Neural cell (in vitro differentiated cells): ENCODE measurements around the gene RAPGEF3. TPM values are rescaled to one million over a fixed set of nuclear protein-coding genes. Genes with fewer than 3 reads are reported as not detected.

ENCODE experiments used
- H2AFZ ChIP-seq: fragments of 200-600, 300-800 bp; sonication (generic), shearing (Covaris generic); 2 replicates; pipeline ENCODE4 v1.6.0; 2014; ENCODE audit warnings: low read depth, mild to moderate bottlenecking, antibody characterized with exemption, low read length, moderate library complexity
- H3F3A ChIP-seq: fragments of 200-600 bp; shearing (Covaris generic); 2 replicates; pipeline ENCODE4 v1.6.1; 2016; ENCODE audit warnings: mild to moderate bottlenecking, moderate library complexity, mixed read lengths, antibody characterized with exemption, low read length; ENCODE audit not compliant: insufficient read depth, poor library complexity, severe bottlenecking
- H3K27ac ChIP-seq: fragments of 200-600, 300-800 bp; sonication (generic), shearing (Covaris generic); 2 replicates; pipeline ENCODE4 v1.5.1; 2014; ENCODE audit warnings: mild to moderate bottlenecking, low read length, moderate library complexity
- H3K27me3 ChIP-seq: fragments of 300-800, 200-600 bp; sonication (generic), shearing (Covaris generic); 2 replicates; pipeline ENCODE4 v1.6.0; 2014; ENCODE audit warnings: mild to moderate bottlenecking, low read depth, low read length, moderate library complexity; ENCODE audit not compliant: insufficient read depth
- H3K36me3 ChIP-seq: fragments of 300-800, 200-600 bp; sonication (generic), shearing (Covaris generic); 2 replicates; pipeline ENCODE4 v1.5.1; 2014; ENCODE audit warnings: mild to moderate bottlenecking, antibody characterized with exemption, low read length, moderate library complexity; ENCODE audit not compliant: insufficient read depth
- H3K4me2 ChIP-seq: fragments of 300-800, 200-600 bp; sonication (generic), shearing (Covaris generic); 2 replicates; pipeline ENCODE4 v1.6.0; 2014; ENCODE audit warnings: mild to moderate bottlenecking, low read length
- H3K4me3 ChIP-seq: fragments of 300-800, 200-600 bp; sonication (generic), shearing (Covaris generic); 2 replicates; pipeline ENCODE4 v1.5.1; 2014; ENCODE audit warnings: mild to moderate bottlenecking, low read length, moderate library complexity
- H3K79me2 ChIP-seq: fragments of 200-600 bp; shearing (Covaris generic); replicated peaks from 2 replicates; pipeline ENCODE4 v1.6.0; 2014; ENCODE audit warnings: mild to moderate bottlenecking, low read length, moderate library complexity; ENCODE audit not compliant: insufficient read depth
- H3K9ac ChIP-seq: fragments of 300-800, 200-600 bp; sonication (generic), shearing (Covaris generic); 2 replicates; pipeline ENCODE4 v1.6.1; 2016; ENCODE audit warnings: mild to moderate bottlenecking, low read length, mixed read lengths
- H3K9me2 ChIP-seq: fragments of 200-600 bp; shearing (Covaris generic); 2 replicates; pipeline ENCODE4 v1.6.1; 2016; ENCODE audit warnings: mild to moderate bottlenecking, low read length, mixed read lengths; ENCODE audit not compliant: insufficient read depth
- H3K9me3 ChIP-seq: fragments of 200-600, 300-800 bp; sonication (generic), shearing (Covaris generic); 2 replicates; pipeline ENCODE4 v1.6.1; 2016; ENCODE audit warnings: mild to moderate bottlenecking, mixed run types, low read length, moderate library complexity, mixed read lengths
- H4K20me1 ChIP-seq: fragments of 200-600 bp; shearing (Covaris generic); 2 replicates; pipeline ENCODE4 v1.6.1; 2016; ENCODE audit warnings: mild to moderate bottlenecking, mixed run types; ENCODE audit not compliant: insufficient read depth
- CTCF ChIP-seq: fragments of 450-650 bp; IDR thresholded peaks from 2 replicates; pipeline ENCODE4 v1.5.1; 2014; ENCODE audit warnings: antibody characterized with exemption, mild to moderate bottlenecking, moderate library complexity; ENCODE audit not compliant: poor library complexity, severe bottlenecking
- EP300 ChIP-seq: fragments of 450-650 bp; conservative IDR thresholded peaks from 2 replicates; pipeline ENCODE4 v1.6.1; 2014; ENCODE audit warnings: antibody characterized with exemption, mild to moderate bottlenecking, moderate library complexity; ENCODE audit not compliant: poor library complexity, severe bottlenecking
- EZH2 ChIP-seq: fragments of 200-600, 300-800 bp; shearing (Covaris generic), sonication (generic); IDR thresholded peaks from 2 replicates; pipeline ENCODE4 v1.6.1; 2014; ENCODE audit warnings: antibody characterized with exemption, low read length, borderline replicate concordance, mild to moderate bottlenecking; ENCODE audit not compliant: insufficient read depth, poor library complexity, severe bottlenecking
- MXI1 ChIP-seq: fragments of 450-650 bp; conservative IDR thresholded peaks from 2 replicates; pipeline ENCODE4 v1.6.1; 2014; ENCODE audit warnings: antibody characterized with exemption, mild to moderate bottlenecking; ENCODE audit not compliant: poor library complexity, severe bottlenecking
- POLR2AphosphoS5 ChIP-seq: IDR thresholded peaks from 2 replicates; pipeline ENCODE4 v1.6.1; 2012
- RAD21 ChIP-seq: fragments of 450-650 bp; conservative IDR thresholded peaks from 2 replicates; pipeline ENCODE4 v1.6.1; 2014; ENCODE audit warnings: antibody characterized with exemption, mild to moderate bottlenecking, moderate library complexity
- REST ChIP-seq: IDR thresholded peaks from 2 replicates; pipeline ENCODE4 v1.6.1; 2012; ENCODE audit warnings: borderline replicate concordance
- SMC3 ChIP-seq: fragments of 450-650 bp; conservative IDR thresholded peaks from 2 replicates; pipeline ENCODE4 v1.6.1; 2014; ENCODE audit warnings: antibody characterized with exemption, mild to moderate bottlenecking, moderate library complexity; ENCODE audit not compliant: poor library complexity
- TAF1 ChIP-seq: IDR thresholded peaks from 2 replicates; pipeline ENCODE4 v1.6.1; 2012; ENCODE audit warnings: low read depth
- polyA plus RNA-seq: library from polyadenylated mRNA; depleted of rRNA; stranded (reverse); fragments of >200 nt; gene quantifications from 2 replicates; pipeline ENCODE4 v1.2.3, GENCODE V29; 2014

The RAPGEF3 gene
- polyA plus RNA-seq, 1 donor from 2014 or later = 1.5 TPM

- Histone ChIP-seq H4K20me1 (no peaks in the 10 kb centered on the region), H3K36me3 (peaks cover 18% of the 10 kb centered on the region), H3K79me2 (no peaks in the 10 kb centered on the region), H3K9me2 (no peaks in the 10 kb centered on the region), H3K4me3 (no peak overlapping the region), H3K9me3 (no peaks in the 10 kb centered on the region), H3K27ac (no peak overlapping the region), H3K27me3 (no peaks in the 10 kb centered on the region), H2AFZ (no peak overlapping the region), H3K9ac (no peak overlapping the region), H3F3A (no peaks in the 10 kb centered on the region), H3K4me2 (no peak overlapping the region)
- TF ChIP-seq CTCF (no peak), REST (no peak), EZH2 (no peak), EP300 (no peak), RAD21 (no peak), MXI1 (no peak), POLR2AphosphoS5 (no peak), TAF1 (no peak), SMC3 (no peak)
These were observed 29.1 kb upstream of the RAPGEF3 start for GRCh38 chr12:47787596-47788319.

GRCh38 chr12:47786662-47787280 is 28.1 kb upstream of the RAPGEF3 start:
- Histone ChIP-seq H3K79me2 (no peaks in the 10 kb centered on the region), H3F3A (no peaks in the 10 kb centered on the region), H3K9me2 (no peaks in the 10 kb centered on the region), H3K4me3 (no peak overlapping the region), H3K9ac (no peak overlapping the region), H3K9me3 (no peaks in the 10 kb centered on the region), H3K36me3 (peaks cover 18% of the 10 kb centered on the region), H3K4me2 (no peak overlapping the region), H3K27me3 (no peaks in the 10 kb centered on the region), H4K20me1 (no peaks in the 10 kb centered on the region), H3K27ac (no peak overlapping the region), H2AFZ (no peak overlapping the region)
- no peak for TF ChIP-seq REST
- no peak for TF ChIP-seq EP300
- TF ChIP-seq POLR2AphosphoS5 = no peak
- TF ChIP-seq EZH2 = no peak
- no peak for TF ChIP-seq SMC3
- no peak for TF ChIP-seq CTCF
- TF ChIP-seq TAF1 = no peak
- TF ChIP-seq RAD21 = no peak
- TF ChIP-seq MXI1 = no peak
